ENCODE measurements around the gene FGF21. TPM values are rescaled to one million over a fixed set of nuclear protein-coding genes. Genes with fewer than 3 reads are reported as not detected.

The FGF21 gene
- total RNA-seq, 1 donor from 2014 or later = not detected

GRCh38 chr19:48807590-48808308, 52.4 kb downstream of the FGF21 start:
- peak overlapping the region; percentile 64 for H3K4me3 Mint-ChIP-seq

More at GRCh38 chr19:48807590-48808308, 52.4 kb downstream of the FGF21 start:
- no peak for TF ChIP-seq CTCF (conservative IDR thresholded peaks at IDR 0.05)
- DNase-seq (ENCODE audit: extremely low spot score, unreplicated experiment) = no peak
- Mint-ChIP-seq H3K9me3 (no peaks in the 10 kb centered on the region), H3K36me3 (peaks cover 4% of the 10 kb centered on the region), H3K27me3 (no peaks in the 10 kb centered on the region), H3K4me1 (ENCODE audit: unreplicated experiment) (peaks cover 34% of the 10 kb centered on the region), H3K27ac (peak overlapping the region; percentile 85)

Other genes starting within 250 kb of the FGF21 start
- gene LMTK3, start 243.7 kb upstream of the FGF21 start, total RNA-seq (ENCODE audit: low replicate concordance) = 12.2 and 21.6 TPM in 2 replicates
- 0.77 and 5.3 TPM in 2 replicates for gene SULT2B1, start 203.4 kb upstream of the FGF21 start, total RNA-seq (ENCODE audit: low replicate concordance)
- gene SPACA4, start 148.8 kb upstream of the FGF21 start, total RNA-seq (ENCODE audit: low replicate concordance) = not detected in 2 replicates
- gene FAM83E, start 140.4 kb upstream of the FGF21 start, total RNA-seq (ENCODE audit: low replicate concordance) = 6.1 and 8.1 TPM in 2 replicates
- gene RPL18, start 136.3 kb upstream of the FGF21 start, total RNA-seq (ENCODE audit: low replicate concordance) = 1,623 and 1,815 TPM in 2 replicates
- gene SPHK2, start 136.0 kb upstream of the FGF21 start, total RNA-seq (ENCODE audit: low replicate concordance) = 44.0 and 47.1 TPM in 2 replicates
- 24.5 and 31.5 TPM in 2 replicates for gene DBP, start 118.1 kb upstream of the FGF21 start, total RNA-seq (ENCODE audit: low replicate concordance)
- 13.8 and 43.3 TPM in 2 replicates for gene CA11, start 109.3 kb upstream of the FGF21 start, total RNA-seq (ENCODE audit: low replicate concordance)
- 0.86 and 1.2 TPM in 2 replicates for gene NTN5, start 82.5 kb upstream of the FGF21 start, total RNA-seq (ENCODE audit: low replicate concordance)
- gene FUT2, start 59.6 kb upstream of the FGF21 start, total RNA-seq (ENCODE audit: low replicate concordance) = 9.0 and 13.3 TPM in 2 replicates
- 2.0 and 3.6 TPM in 2 replicates for gene MAMSTR, start 35.8 kb upstream of the FGF21 start, total RNA-seq (ENCODE audit: low replicate concordance)
- gene RASIP1, start 14.9 kb upstream of the FGF21 start, total RNA-seq (ENCODE audit: low replicate concordance) = 1.9 and 4.6 TPM in 2 replicates
- gene IZUMO1, start 8.6 kb upstream of the FGF21 start, total RNA-seq (ENCODE audit: low replicate concordance) = 2.2 and 4.8 TPM in 2 replicates
- 11.2 and 15.0 TPM in 2 replicates for gene FUT1, start 2.9 kb upstream of the FGF21 start, total RNA-seq (ENCODE audit: low replicate concordance)
- 52.8 and 73.3 TPM in 2 replicates for gene BCAT2, start 55.5 kb downstream of the FGF21 start, total RNA-seq (ENCODE audit: low replicate concordance)
- 9.4 and 12.9 TPM in 2 replicates for gene HSD17B14, start 81.0 kb downstream of the FGF21 start, total RNA-seq (ENCODE audit: low replicate concordance)
- gene PLEKHA4, start 113.1 kb downstream of the FGF21 start, total RNA-seq (ENCODE audit: low replicate concordance) = 15.8 and 45.4 TPM in 2 replicates
- 57.5 and 161 TPM in 2 replicates for gene PPP1R15A, start 116.9 kb downstream of the FGF21 start, total RNA-seq (ENCODE audit: low replicate concordance)
- not detected in 2 replicates for gene TULP2, start 143.2 kb downstream of the FGF21 start, total RNA-seq (ENCODE audit: low replicate concordance)
- 202 and 205 TPM in 2 replicates for gene NUCB1, start 144.8 kb downstream of the FGF21 start, total RNA-seq (ENCODE audit: low replicate concordance)
- 1.4 and 3.4 TPM in 2 replicates for gene DHDH, start 178.2 kb downstream of the FGF21 start, total RNA-seq (ENCODE audit: low replicate concordance)
- gene BAX, start 199.4 kb downstream of the FGF21 start, total RNA-seq (ENCODE audit: low replicate concordance) = 161 and 201 TPM in 2 replicates
- 1,657 and 2,039 TPM in 2 replicates for gene FTL, start 209.8 kb downstream of the FGF21 start, total RNA-seq (ENCODE audit: low replicate concordance)
- 62.1 and 64.8 TPM in 2 replicates for gene GYS1, start 237.8 kb downstream of the FGF21 start, total RNA-seq (ENCODE audit: low replicate concordance)
- 72.6 and 99.5 TPM in 2 replicates for gene RUVBL2, start 238.4 kb downstream of the FGF21 start, total RNA-seq (ENCODE audit: low replicate concordance)